ENCODE results near the gene CA9. TPM values are rescaled to one million over a fixed set of nuclear protein-coding genes. Genes with fewer than 3 reads are reported as not detected.

CA9 gene
- total and polyA plus RNA-seq, 2 donors (not counting 3 experiments of a cell fraction or from before 2014, with no cell fraction given): 0.18 TPM; not detected in 1

- H3K79me2 ChIP-seq (ENCODE audit: control insufficient read depth, insufficient read depth, low read length): no peaks in the 10 kb centered on the region
- H3K27ac ChIP-seq (ENCODE audit: insufficient read depth, low read depth, low read length): no peak overlapping the region
- H3K4me2 ChIP-seq (ENCODE audit: insufficient read depth, low read length): no peak overlapping the region
- no peak overlapping the region for H2AFZ ChIP-seq (ENCODE audit: low read depth, low read length)
- no peaks in the 10 kb centered on the region for H3K9me3 ChIP-seq (replicated peaks; ENCODE audit: control insufficient read depth, insufficient read depth, low read length)
- H3K36me3 ChIP-seq (ENCODE audit: control insufficient read depth in 2 of 2, extremely low read depth in 1 of 2, insufficient read depth in 2 of 2, low read length in 2 of 2): peaks cover 42 to 53% of the 10 kb centered on the region in 2 experiments
- H4K20me1 ChIP-seq (replicated peaks; ENCODE audit: control insufficient read depth, extremely low read depth, insufficient read depth, low read length): no peaks in the 10 kb centered on the region
- no peaks in the 10 kb centered on the region for H3K9me1 ChIP-seq (replicated peaks; ENCODE audit: control insufficient read depth, extremely low read depth, insufficient read depth, low read length)
- intact Hi-C loops (cut with micrococcal nuclease) (loop anchor here (1.0 kb wide), 2 partner anchors 38 to 49 kb away; partner anchors contain the start of genes CCDC107 and RMRP), dilution Hi-C loops (cut with MboI; ENCODE audit: extremely low pct_ligation_motif_present, low sequenced_read_pairs) (no loop called here)
- H3K4me3 ChIP-seq (replicated peaks in 1 of 3; ENCODE audit: insufficient read depth in 1 of 3, low read depth in 1 of 3, low read length in 3 of 3): no peak overlapping the region
- CTCF ChIA-PET: interaction anchor here (0.7 to 13.5 kb wide), 36 partner anchors 9 to 216 kb away, joined by 3 to 227 read pairs (median 6); partner anchors contain the start of genes ARHGEF39, CA9, CCDC107 and CREB3
- POLR2A ChIA-PET: interaction anchor here (1.4 kb wide), 1 partner anchor 31 kb away, joined by 6 read pairs; no protein-coding TSS in a partner anchor
- FAIRE-seq (peak; percentile 81), DNase-seq (ENCODE audit: low read depth, low spot score) (peak; percentile 59)
- BruUV-seq (replicated peaks): no TSS peak
- TF ChIP-seq CTCF (IDR thresholded peaks at IDR 0.05; ENCODE audit: extremely low read depth in 1 of 2, insufficient read depth in 1 of 2, low read depth in 1 of 2, low read length in 2 of 2) (peak; percentile 86 to 94), FOS (IDR thresholded peaks at IDR 0.05; ENCODE audit: borderline replicate concordance, insufficient read depth, low read length) (no peak), GATA2 (IDR thresholded peaks at IDR 0.05; ENCODE audit: insufficient read depth, insufficient read length, low read depth, low read length) (no peak), POLR2A (IDR thresholded peaks at IDR 0.05; ENCODE audit: low read depth, low read length) (peak; percentile 30), MYC (IDR thresholded peaks at IDR 0.05; ENCODE audit: low read depth, low read length) (no peak), JUN (IDR thresholded peaks at IDR 0.05; ENCODE audit: borderline replicate concordance, insufficient read depth, insufficient read length, low read depth) (no peak)
- no peaks in the 10 kb centered on the region for H3K27me3 ChIP-seq (ENCODE audit: control insufficient read depth in 2 of 2, insufficient read depth in 2 of 2, low read length in 2 of 2)
- no peaks in the 10 kb centered on the region for H3K4me1 ChIP-seq (ENCODE audit: control insufficient read depth, extremely low read depth, insufficient read depth, low read length)
- no peak overlapping the region for H3K9ac ChIP-seq (replicated peaks; ENCODE audit: extremely low read depth, insufficient read depth, low read length)
Observed at GRCh38 chr9:35696520-35697215, 22.9 kb downstream of the CA9 start.
